ENCODE measurements around the gene TWSG1. TPM values are rescaled to one million over a fixed set of nuclear protein-coding genes. Genes with fewer than 3 reads are reported as not detected.
"Not testable (repeated sequence)": the region's sequence is repeated elsewhere in the genome, so short reads cannot be mapped to it uniquely, and the experiment has no call there.

The TWSG1 gene
- total and polyA plus RNA-seq, 10 donors: 6.2 to 28.5 (median 17.3) TPM

GRCh38 chr18:9446839-9447238, 112.3 kb downstream of the TWSG1 start:
- intact Hi-C loops (cut with DNase I; ENCODE audit: low total_unique reads): no loop called here
- Histone ChIP-seq H3K27ac (no peak overlapping the region), H3K9me3 (peaks cover 0 to 22% (median 14%) of the 10 kb centered on the region in 8 donors), H3K27me3 (replicated peaks in 1 of 7) (peaks cover 0 to 10% (median 0%) of the 10 kb centered on the region in 7 donors), H3K4me1 (no peaks in the 10 kb centered on the region), H3K4me3 (no peak overlapping the region), H3K36me3 (no peaks in the 10 kb centered on the region)
- TF ChIP-seq POLR2AphosphoS5 (IDR thresholded peaks at IDR 0.05): no peak
- TF ChIP-seq, protein P1, sequence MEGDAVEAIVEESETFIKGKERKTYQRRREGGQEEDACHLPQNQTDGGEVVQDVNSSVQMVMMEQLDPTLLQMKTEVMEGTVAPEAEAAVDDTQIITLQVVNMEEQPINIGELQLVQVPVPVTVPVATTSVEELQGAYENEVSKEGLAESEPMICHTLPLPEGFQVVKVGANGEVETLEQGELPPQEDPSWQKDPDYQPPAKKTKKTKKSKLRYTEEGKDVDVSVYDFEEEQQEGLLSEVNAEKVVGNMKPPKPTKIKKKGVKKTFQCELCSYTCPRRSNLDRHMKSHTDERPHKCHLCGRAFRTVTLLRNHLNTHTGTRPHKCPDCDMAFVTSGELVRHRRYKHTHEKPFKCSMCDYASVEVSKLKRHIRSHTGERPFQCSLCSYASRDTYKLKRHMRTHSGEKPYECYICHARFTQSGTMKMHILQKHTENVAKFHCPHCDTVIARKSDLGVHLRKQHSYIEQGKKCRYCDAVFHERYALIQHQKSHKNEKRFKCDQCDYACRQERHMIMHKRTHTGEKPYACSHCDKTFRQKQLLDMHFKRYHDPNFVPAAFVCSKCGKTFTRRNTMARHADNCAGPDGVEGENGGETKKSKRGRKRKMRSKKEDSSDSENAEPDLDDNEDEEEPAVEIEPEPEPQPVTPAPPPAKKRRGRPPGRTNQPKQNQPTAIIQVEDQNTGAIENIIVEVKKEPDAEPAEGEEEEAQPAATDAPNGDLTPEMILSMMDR (IDR thresholded peaks at IDR 0.05 in 8 of 11, conservative IDR thresholded peaks at IDR 0.05 in 3 of 11): no peak
- no peak for TF ChIP-seq POLR2A (IDR thresholded peaks at IDR 0.05)
- no peak for DNase-seq
- 78 to 92% (median 87%) methylated on average over 5 of the region's 5 CpGs for WGBS, 5 donors

DNA sequence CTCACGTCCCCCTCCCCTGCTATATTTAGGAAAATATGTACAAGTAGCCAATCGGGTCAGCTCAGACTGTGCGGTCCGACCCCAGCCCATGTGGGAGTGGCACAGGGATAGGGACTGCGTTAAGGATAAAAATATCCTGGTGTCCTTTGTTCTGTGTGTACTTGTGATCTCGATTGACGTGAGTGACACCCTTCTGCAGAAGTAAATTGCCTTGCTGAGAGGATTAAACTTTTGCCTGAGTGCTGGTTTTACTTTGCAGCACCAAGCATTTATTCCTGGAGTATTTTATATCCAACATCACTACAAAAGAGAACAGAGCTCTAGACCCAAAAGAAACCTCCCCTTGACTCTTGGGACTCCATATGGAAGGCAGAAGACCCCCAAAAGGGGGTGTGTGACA, 112.8 kb downstream of the TWSG1 start:
- no peak overlapping the region for H3K4me3 ChIP-seq
- H3K4me1 ChIP-seq: no peaks in the 10 kb centered on the region
- H3K27ac ChIP-seq: no peak overlapping the region
- H3K9me3 ChIP-seq: peaks cover 0 to 22% (median 14%) of the 10 kb centered on the region in 8 donors
- no peak for DNase-seq
- H3K27me3 ChIP-seq (replicated peaks in 1 of 7): peaks cover 0 to 10% (median 0%) of the 10 kb centered on the region in 7 donors
- H3K36me3 ChIP-seq: no peaks in the 10 kb centered on the region
- TF ChIP-seq POLR2AphosphoS5 (IDR thresholded peaks at IDR 0.05) (no peak), POLR2A (IDR thresholded peaks at IDR 0.05) (no peak)
- TF ChIP-seq, protein P1 (IDR thresholded peaks at IDR 0.05 in 8 of 11, conservative IDR thresholded peaks at IDR 0.05 in 3 of 11): no peak
- intact Hi-C loops (cut with DNase I; ENCODE audit: low total_unique reads): no loop called here
- 92 to 99% (median 96%) methylated on average over 7 of the region's 7 CpGs for WGBS, 5 donors

DNA sequence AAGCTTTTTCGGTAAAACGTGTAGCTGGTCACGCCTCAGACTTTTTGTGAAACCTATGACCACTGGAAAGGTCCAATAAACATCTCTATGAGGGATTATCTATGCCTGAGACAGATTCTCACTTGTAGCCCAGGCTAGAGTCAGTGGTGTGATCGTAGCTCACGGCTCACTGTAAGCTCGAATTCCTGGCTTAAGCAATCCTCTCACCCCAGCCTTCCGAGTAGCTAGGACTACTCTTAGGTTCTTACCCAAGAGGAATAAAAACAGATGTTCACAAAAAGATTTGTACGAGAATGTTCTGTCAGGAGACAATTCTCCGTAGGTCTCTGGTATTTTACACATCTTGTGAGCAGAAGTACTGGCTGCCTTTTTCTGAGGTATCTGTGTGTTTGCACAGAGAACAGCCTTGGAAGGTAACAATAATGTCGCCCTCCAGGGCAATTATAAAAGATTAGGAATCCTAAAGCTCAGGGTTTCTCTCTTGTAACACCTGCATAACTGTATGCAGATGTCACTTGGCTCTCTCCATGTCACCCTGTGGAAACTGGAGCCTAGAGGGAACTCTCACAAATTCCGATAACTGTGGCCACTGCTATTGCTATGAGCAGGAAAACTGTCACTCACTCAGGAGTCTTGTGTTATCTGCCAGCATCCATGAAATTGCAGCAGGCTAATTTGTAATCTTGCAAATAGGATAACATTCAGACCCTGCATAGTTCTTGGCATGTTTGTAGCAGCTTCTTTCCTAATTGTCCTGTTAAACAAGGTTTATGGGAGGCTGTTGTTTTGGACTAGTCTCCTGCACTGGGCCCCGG, 115.2 kb downstream of the TWSG1 start:
- Histone ChIP-seq H3K27me3 (replicated peaks in 1 of 7) (peaks cover 0 to 10% (median 0%) of the 10 kb centered on the region in 7 donors), H3K4me1 (no peaks in the 10 kb centered on the region), H3K4me3 (no peak overlapping the region), H3K36me3 (no peaks in the 10 kb centered on the region), H3K9me3 (peaks cover 0 to 24% (median 16%) of the 10 kb centered on the region in 8 donors), H3K27ac (no peak overlapping the region)
- no peak for TF ChIP-seq POLR2AphosphoS5 (IDR thresholded peaks at IDR 0.05)
- no peak for TF ChIP-seq POLR2A (IDR thresholded peaks at IDR 0.05)
- TF ChIP-seq, protein P1 (IDR thresholded peaks at IDR 0.05 in 8 of 11, conservative IDR thresholded peaks at IDR 0.05 in 3 of 11): no peak
- no peak for DNase-seq
- WGBS, 5 donors: 74 to 86% (median 81%) methylated on average over 12 of the region's 12 CpGs
- intact Hi-C loops (cut with DNase I; ENCODE audit: low total_unique reads): no loop called here

DNA sequence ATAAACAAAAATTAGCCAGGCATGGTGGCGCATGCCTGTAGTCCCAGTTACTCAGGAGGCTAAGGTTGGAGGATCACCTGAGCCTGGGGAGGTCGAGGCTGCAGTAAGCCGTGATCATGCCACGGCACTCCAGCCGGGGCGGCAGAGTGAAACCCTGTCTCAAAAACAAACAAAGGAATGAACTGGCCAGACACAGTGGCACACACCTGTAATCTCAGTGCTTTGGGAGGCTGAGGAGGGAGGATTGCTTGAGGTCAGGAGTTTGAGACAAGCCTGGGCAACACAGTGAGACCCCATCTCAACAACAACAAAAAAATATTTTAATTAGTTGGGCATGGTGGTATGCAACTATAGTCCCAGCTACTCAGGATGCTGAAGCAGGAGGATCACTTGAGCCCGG, 116.3 kb downstream of the TWSG1 start:
- Histone ChIP-seq H3K9me3 (peaks cover 3 to 35% (median 28%) of the 10 kb centered on the region in 8 donors), H3K27me3 (replicated peaks in 1 of 7) (peaks cover 0 to 10% (median 0%) of the 10 kb centered on the region in 7 donors)
- H3K4me1 ChIP-seq; DNase-seq; H3K27ac ChIP-seq; H3K4me3 ChIP-seq; intact Hi-C loops (cut with DNase I; ENCODE audit: low total_unique reads); H3K36me3 ChIP-seq: not testable (repeated sequence)
- WGBS, 5 donors: 92 to 99% (median 98%) methylated on average over 5 to 7 of the region's 7 CpGs

Other genes starting within 250 kb of the TWSG1 start
- gene NDUFV2, start 232.1 kb upstream of the TWSG1 start, total RNA-seq: 100 to 1,000 TPM in 2 of 7 donors, 10 to 100 TPM in 5; 89.8 to 108 (median 92.4) TPM
- gene NDUFV2, start 232.1 kb upstream of the TWSG1 start, polyA plus RNA-seq: 100 to 1,000 TPM; 157 to 175 (median 160) TPM
- 100 to 1,000 TPM in 4 of 7 donors, 10 to 100 TPM in 3; 73.2 to 122 (median 100) TPM for gene ANKRD12, start 198.0 kb upstream of the TWSG1 start, total RNA-seq
- gene ANKRD12, start 198.0 kb upstream of the TWSG1 start, polyA plus RNA-seq: 10 to 100 TPM in 2 of 3 donors, 1 to 10 TPM in 1; 7.6 to 35.4 (median 15.9) TPM
- 10 to 100 TPM; 44.3 to 76.4 (median 54.0) TPM for gene RALBP1, start 140.7 kb downstream of the TWSG1 start, total RNA-seq
- gene RALBP1, start 140.7 kb downstream of the TWSG1 start, polyA plus RNA-seq: 10 to 100 TPM; 13.6 to 27.5 (median 17.8) TPM